ENCODE measurements around the gene RPL10A.

Gene RPL10A

DNA sequence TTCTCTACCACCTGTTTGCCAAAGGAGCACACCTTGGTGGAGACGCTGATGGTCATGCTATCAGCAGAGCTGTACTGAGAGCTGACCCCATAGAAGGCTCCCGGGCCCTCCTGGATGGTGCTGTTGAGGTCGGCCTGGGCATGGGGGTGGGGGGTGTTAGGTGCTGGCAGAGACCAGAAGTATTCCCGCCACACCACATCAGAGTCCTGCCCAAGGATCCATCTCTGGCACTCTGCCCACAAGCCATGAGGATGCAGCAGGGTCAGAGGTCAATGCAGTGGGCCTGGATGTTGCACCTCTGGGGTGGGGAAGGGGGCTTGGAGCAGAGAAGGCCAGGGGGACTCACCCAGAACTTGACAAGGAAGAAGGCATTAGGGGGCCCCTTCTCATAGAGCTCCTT is 7.4 kb downstream of the RPL10A start:
- no peak for DNase-seq (ENCODE audit: low read depth in 2 of 2)

DNA sequence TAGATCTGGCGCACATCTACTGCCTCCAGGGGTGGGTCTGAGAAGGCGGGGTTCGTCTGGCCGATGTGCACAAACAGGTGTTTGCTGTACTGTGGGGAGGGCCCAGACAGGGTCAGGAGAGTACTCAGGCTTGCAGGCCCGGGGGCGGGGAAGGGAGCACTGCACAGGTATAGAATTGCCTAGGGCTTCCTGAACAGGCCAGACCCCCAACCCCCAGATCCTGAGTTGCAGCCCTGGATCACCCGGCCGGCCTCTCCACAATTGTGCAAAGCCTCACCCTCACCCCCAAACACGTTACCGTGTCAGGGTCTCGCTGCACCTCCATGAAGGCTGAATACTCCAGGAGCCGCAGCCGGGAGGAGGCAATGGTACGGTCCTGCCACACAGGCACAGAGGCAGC is 7.8 kb downstream of the RPL10A start:
- DNase-seq (ENCODE audit: low read depth in 2 of 2), result no peak

DNA sequence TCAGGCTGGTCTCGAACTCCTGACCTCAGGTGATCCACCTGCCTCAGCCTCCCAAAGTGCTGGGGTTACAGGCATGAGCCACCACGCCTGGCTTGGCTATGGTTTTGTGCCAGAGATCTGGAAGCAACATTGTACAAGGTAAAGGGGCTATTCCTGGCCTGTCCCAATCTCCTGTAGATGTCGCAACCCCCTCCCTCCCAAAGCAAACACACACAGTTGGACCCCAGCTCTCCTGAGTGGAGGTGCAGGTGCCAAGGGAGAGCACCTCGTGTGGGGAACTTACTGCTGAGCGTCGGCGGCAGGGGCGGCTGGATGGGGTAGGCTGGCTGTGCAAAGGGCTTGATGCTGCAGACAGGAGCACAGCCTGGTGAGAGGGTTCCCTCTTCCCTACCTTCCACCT is 8.8 kb downstream of the RPL10A start:
- no peak for DNase-seq (ENCODE audit: low read depth in 2 of 2)

DNA sequence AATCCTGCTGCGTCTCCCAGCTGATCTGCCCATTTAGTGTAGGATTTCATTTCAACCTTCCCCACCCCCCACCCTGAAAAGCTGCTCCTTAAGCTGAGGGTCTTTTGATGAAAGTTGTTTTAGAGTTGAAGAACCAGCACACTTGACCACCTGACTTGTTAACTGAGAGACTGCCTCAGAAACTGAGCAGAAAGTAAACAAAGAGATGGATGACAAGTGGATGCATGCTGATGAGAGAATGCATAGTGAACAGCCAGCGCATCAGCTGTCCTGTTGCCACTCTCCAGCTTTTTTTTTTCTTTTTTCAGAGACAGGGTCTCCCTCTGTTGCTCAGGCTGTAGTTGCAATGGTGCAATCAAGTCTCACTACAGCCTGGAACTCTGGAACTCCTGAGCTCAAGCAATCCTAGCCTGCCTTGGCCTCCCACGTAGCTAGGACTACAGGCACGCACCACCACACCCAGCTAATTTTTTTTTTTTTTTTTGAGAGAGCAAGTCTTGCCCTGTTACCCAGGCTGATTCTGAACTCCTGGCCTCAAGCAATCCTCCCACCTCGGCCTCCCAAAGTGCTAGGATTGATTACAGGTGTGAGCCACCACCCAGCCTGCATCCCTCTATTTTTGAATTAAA is 9.5 kb downstream of the RPL10A start:
- DNase-seq (ENCODE audit: low read depth in 2 of 2), result no peak

DNA sequence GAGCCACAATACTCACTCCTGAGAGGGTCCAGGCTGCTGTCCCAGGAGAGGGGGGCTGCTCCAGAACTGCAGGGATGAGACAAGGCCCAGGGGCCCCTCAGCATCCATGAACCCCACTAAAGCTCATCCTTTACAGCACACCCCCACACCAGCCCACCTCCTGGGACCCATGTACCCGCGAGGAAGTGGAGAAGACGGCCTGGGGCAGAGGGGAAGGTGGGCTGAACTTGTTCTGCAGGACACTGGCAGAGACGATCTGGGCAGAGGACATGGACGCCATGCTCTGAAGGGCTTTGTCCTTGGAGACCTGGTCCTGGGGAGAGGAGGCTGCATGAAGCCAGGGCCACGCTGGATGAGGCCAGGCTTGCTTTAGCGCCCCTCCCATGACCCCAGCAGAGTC is 10.1 kb downstream of the RPL10A start:
- no peak for DNase-seq (ENCODE audit: low read depth in 2 of 2)

DNA sequence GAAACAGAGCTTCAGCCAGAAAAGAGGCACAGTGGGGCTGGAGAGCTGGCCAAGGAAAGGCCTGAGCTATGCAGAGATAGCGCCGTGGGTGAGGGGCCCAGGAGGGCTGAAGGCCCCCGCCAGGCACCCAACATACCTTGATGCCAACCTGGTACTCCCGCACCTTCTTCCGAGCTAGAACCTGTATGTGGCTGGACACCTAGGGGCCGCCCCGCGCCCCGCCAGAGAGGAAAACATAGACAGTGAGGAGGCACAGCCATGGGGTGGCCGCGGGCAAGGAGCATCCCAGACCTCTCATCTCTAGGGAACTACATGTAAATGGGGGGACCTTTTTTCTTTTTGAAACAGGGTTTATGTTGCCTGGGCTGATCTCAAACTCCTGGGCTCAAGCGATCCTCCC is 12.0 kb downstream of the RPL10A start:
- DNase-seq (ENCODE audit: low read depth in 2 of 2), result no peak

DNA sequence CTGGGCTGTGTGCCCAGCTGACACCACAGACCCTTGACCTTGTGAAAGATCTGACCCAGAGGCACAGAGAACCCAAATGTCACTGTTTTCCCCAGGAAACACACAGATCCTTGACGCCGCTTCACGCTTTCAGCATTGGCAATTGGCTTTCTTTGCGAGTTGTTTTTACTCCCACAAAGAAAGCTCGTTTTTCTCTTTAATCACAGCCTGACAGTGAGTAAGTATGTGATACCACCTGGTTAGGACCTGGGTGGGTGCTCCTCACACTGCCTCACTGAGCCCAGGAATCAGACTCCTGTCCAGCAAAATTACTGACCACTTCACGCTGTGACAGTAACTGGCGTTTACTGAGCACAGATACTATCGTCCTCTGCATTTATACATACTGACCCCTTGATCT is 13.0 kb downstream of the RPL10A start:
- DNase-seq (ENCODE audit: low read depth in 2 of 2), result no peak

DNA sequence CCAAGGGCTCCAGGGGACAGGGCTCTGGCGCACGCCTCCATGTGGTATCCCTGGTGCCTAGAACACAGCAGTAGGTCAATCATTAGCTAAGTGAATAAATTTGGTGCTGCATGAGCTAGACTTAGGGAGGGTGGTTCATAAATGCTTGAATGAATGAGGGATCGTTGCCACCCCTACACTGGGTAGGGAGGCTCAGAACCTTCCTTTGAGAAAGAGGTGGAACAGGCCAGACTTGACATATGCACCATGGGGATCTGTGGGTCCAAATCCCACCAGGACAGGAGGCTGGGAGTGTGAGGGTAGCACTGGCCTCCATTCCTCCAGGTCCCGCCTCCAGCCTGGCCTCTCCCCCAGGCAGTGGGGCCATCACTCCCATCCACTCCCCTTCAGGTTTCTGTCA is 14.9 kb downstream of the RPL10A start:
- no peak for DNase-seq (ENCODE audit: low read depth in 2 of 2)

DNA sequence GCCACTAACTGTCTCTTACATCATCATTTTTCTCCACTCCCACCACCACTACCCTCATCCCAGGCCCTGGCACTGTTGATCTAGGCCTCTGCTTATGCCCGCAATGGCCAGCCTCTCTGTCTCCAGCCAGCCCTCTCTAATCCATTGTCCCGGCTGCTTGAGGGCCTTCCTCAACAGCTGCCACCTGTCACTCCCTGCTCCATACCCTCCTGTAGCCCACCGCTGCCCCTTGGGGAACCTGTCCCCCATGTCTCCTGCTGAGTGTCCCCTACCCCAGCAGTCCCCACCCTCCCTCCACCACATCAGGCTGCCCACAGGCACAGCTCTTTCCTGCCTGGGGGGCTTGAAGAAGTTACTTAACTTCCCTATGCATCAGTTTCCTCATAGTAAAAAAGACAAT is 15.3 kb downstream of the RPL10A start:
- no peak for DNase-seq (ENCODE audit: low read depth in 2 of 2)

DNA sequence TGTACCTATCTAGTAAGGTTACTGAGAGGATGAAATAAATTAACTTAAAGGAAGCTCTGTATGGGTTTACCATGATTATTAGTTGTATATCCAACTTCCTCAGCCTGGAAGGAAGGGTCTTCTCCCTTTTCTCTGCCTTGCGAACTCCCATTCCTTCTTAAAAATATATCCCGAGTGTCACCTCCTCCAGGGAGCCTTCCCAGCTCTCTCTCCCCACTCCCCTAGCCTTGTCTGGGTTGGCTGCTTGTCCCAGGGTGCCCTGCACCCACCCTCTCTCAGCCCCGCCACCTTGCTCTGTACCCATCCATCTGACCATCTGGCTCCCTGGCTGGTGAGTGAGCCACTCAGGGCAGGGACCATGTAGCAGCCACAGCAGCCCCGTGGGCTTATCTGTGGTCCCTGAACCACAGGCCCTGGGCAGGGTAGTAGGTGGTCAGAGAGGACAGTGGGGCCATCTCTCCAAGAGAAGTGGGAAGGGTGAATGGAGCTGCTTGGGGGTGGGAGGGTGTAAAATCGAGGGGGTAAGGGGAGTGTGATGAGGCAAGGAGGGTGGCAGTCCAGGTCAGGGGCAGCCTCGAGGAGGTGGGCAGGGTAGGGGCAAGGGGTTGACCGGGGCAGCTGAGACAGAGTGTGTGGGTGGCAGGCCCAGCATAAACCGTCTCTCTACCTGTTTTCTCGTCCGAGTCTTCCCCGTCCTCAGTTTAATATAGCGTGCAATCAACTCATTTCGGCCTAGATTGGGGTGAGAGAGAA is 15.9 kb downstream of the RPL10A start:
- DNase-seq (ENCODE audit: low read depth in 2 of 2), result no peak

DNA sequence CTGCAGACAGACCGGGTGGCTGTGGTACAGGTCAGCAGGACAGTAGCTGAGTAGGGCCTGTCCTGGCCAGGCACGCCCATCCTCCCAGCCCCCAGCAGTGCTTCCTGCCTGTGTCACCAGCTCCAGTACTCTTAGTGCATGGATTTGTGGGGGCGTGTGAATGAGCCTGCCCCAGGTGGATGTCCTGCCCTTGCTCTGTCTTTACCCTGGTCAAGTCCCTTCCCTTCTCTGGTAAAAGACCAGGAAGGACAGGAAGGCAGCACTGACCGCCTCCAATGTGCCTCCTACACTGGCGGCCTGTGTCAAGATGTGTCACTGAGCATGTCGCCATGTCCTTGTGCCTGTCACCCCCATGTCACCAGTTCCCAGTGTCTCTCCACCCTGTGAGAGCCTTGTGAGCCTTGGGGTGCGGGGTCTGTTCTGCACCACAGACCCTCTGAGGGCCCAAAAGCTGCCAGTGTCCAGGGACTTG is 16.8 kb downstream of the RPL10A start:
- DNase-seq (ENCODE audit: low read depth in 2 of 2), result no peak

DNA sequence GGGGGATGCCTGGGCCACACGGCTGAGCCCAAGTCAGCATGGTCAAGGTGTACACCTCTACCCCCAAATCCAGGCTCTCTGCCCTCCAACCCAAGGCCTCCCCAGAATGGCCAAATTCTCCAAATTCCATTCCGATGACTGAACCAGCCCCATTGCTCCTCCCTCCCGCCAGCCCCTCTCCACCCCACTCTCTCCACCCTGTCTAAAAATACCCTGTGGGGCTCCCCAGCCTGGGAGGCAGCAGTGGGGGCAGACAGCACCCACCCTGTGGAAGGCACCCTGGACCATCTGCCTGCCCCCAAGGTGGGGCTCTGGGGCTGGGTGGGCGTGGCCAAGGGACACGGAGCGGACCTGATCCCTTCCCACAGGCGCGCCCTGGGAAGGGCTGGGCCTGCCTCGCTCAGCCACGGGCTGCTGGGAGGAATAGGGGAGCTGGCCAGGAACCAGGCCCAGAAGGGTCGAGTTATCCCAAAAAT is 17.2 kb downstream of the RPL10A start:
- DNase-seq (ENCODE audit: low read depth in 2 of 2), result no peak

DNA sequence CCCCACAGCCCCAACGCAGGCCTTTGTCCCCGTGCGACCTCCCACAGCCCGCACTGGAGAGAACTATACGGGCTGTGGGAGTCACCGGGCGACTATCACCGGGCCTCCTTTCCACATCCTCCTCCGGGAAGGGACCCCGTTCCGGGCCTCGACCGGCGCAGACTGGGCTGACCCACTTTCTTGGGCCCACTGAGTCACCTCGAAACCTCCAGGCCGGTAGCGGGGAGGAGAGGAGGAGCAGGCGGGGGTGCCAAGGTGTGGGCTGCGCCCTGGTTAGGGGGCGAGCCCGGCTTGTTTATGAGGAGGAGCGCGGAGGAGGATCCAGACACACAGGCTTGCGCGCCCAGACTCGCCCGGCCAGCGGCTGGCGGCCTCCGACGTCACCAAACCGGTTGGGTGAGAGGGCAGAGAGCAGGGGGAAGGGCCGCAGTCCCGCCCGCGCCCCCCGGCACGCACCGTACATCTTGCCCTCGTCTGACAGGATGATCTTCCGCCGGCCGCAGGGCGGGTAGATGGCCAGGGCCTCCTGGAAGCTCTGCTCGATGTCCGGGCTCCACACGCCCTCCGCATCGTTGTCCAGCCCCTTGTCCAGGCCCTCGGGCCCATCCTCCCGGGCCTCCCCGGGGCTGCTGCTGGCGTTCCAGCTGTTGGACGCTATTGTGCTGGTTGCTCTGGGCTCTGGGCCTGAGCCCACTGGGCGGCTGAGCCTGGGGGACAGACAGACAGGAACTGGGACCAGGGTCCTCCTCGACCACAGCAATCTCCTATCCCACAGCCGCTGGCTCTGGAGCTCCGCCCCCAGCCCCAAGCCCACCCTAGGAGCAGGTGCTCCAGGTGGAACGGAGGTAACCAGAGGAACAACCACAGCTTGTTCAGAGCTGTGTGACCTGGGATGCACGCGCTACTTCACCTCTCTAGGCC is 18.1 kb downstream of the RPL10A start:
- DNase-seq (ENCODE audit: low read depth in 2 of 2), result no peak

DNA sequence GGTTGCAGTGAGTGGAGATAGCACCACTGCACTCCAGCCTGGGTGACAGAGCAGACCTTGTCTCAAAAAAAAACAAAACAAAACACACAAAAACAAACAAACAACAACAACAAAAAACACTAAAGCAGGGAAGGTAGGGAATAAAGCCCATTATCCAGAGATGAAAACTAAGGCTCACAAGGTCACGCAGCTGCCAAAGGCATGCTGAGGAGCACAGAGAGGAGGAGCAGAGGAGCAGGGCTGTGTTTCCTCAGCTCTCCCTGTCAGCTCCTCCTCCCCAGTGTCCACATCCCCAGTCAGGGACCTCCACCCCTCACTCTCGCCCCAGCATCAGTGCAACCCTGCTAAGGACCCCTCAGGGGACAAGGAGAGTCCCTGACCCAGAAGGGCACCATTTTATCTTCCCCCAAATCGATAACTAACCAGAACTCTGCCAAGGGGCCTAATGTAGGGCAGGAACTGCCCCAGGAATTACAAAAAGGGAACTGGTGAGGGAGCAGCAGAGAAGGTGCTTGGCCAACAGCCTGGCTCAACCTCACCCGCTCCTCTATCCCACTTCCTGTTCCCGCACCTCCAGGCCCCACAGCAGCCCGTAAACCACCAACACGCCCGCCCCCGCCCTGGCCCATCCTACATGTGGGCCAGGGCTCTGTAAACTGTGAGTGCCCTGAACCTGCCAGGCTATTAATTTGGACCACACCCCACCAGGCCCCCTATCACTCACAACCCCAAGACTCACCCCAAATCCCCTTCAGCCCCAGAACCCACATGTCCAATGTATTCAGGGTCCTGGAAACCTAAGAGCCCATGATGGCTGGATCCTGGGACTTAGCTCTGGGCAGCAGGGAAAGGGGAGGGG is 19.7 kb downstream of the RPL10A start:
- DNase-seq (ENCODE audit: low read depth in 2 of 2), result no peak

DNA sequence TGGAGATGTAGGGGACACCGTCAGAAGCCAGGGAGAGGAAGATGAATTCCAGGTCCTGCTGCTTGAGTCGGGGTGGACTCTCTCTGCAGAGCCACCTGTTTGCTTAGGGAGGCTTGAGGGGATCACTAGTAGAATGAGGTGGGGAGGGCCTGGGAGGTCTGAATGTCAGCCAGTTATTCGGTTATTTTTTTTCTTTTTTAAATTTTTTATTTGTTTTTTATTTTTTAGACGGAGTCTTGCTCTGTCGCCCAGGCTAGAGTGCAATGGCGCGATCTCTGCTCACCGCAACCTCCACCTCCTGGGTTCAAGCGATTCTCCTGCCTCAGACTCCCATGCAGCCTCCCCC is 20.3 kb downstream of the RPL10A start:
- DNase-seq (ENCODE audit: low read depth in 2 of 2), result no peak

DNA sequence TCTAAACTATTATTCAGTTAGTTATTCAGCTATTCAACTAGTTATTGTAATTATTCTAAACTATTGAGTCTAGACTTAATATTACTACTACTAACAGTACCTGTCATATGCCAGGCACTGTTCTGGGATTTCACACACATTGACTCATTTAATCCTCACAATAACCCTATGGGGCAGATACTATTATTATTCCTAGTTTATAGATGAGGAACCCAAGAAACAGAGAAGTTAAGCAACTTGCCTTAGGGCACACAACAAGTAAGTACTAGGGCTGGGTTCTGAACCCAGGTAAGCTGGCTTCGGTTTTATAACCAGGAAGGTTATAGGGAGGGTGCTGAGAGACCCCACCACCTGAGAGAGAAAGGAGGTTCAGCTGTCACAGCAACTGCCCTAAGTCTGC is 20.9 kb downstream of the RPL10A start:
- DNase-seq (ENCODE audit: low read depth in 2 of 2), result no peak

DNA sequence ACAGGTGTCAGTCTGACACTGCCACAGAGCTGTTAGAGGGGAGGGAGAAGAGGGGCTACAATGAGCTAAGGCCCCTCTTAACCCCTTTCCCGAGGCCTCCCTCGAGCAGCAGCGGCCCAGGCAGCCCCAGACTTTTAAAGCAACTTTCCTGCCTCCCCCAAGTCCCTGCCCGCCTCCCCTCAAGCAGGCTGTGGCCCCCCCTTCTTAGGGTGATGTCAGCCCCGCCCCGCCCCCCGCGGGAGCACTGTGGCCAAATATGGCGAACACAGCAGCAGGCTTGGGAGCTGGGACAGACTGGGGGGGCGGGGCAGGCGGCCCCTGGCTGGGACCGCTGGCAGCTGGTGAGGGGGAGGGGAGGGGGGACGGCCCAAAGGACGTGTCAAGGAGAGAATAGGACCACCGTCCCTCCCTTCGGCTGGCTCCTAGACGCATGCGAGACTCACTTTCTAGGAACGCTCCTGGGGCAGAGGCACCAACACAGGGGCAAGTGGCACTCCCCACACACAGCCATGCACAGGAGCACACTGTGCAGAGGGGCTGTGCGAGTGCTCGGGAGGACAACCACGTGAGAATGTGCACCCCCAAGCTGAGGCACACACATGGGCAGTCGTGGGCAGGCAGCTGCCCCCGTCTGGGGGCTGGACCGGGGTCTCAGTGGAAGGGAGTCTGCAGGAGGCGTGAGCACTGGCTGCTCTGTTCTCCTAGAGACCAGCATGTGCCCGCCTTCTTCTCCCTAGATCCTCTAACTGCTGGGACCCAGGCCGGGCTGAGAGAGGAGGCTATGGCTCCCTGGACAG is 22.0 kb downstream of the RPL10A start:
- no peak for DNase-seq (ENCODE audit: low read depth in 2 of 2)

DNA sequence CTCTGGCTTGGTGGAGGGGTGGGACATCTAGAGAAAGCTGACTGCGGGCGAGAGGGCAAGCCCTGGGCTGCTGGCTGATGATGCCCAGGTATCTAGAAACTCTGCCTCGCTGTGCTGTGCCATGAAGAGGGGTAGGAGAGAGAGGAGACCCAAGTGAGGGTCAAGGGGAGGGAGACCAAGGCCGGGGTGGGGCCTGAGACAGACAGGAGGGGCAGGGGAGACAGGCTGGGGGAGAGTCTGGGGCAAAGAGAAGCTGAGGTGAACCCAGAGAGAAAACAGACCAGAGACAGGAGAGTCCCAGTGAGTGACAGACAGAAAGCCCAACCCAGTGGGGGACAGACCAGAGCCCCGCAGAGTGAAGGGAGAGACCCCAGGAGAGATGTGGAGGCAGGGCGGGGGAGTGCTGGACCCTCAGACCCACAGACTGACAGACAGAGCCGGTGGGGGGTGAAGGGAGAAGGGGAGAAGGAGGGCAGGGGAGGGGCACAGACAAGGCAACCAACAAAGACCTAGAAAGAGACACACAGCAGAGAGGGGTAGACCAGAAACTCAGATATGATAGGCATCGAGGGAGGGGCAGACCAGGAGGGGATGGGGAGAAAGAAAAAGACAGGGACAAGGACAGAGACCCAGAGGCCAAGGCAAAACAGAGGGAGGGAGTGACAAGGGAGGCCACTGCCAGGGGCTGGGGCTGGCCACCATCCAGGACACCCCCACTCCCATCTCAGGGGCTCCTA is 22.8 kb downstream of the RPL10A start:
- DNase-seq (ENCODE audit: low read depth in 2 of 2), result no peak

DNA sequence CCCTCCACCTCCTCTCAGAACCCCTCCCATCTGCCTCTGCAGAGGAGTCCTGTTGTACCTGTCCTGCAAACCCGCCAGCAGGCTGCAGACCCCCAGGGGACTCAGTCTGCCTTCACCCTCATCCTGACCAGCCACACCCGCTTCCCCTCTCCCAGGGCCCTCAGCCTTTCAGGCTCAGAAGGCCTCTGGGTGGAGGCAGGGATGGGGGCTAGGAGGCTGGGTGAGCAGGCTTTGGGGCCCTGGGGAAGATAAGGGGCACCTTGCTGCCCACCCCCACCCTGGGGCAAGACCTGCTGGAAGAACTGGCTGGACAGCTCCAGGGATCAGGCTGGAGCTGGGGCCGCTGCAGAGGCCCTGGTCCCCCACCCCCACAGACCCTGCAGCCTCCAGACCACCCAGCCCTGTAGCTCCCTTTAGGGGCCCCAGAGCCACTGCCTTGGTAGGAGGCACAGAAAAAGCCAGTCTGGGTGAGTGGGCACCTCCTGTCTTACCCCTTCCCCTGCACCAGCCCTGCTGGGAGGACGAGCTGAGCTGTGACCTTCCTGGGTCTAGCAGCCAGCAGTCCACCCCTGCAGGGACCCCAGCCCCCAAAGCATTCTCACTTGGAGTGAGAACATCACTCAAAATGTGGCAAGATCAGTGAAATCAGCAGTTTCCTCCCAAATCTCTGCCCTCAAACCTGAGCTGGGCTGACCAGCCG is 23.5 kb downstream of the RPL10A start:
- no peak for DNase-seq (ENCODE audit: low read depth in 2 of 2)

Data from stimulated activated CD8-positive, alpha-beta memory T cell treated with anti-CD3 and anti-CD28 coated beads, Interleukin-15, amount 100 ng/mL, for 48 hours (primary cell).